GM19463 (cell line): ENCODE results near the gene ATP6V1C2.

ENCODE experiments used
- ATAC-seq: cut with Tn5 transposase; IDR thresholded peaks from one replicate; pipeline ENCODE4 v1.9.1; 2021; ENCODE audit warnings: mild to moderate bottlenecking, moderate library complexity; ENCODE audit not compliant: unreplicated experiment

ATP6V1C2 gene, protein sequence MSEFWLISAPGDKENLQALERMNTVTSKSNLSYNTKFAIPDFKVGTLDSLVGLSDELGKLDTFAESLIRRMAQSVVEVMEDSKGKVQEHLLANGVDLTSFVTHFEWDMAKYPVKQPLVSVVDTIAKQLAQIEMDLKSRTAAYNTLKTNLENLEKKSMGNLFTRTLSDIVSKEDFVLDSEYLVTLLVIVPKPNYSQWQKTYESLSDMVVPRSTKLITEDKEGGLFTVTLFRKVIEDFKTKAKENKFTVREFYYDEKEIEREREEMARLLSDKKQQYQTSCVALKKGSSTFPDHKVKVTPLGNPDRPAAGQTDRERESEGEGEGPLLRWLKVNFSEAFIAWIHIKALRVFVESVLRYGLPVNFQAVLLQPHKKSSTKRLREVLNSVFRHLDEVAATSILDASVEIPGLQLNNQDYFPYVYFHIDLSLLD

DNA sequence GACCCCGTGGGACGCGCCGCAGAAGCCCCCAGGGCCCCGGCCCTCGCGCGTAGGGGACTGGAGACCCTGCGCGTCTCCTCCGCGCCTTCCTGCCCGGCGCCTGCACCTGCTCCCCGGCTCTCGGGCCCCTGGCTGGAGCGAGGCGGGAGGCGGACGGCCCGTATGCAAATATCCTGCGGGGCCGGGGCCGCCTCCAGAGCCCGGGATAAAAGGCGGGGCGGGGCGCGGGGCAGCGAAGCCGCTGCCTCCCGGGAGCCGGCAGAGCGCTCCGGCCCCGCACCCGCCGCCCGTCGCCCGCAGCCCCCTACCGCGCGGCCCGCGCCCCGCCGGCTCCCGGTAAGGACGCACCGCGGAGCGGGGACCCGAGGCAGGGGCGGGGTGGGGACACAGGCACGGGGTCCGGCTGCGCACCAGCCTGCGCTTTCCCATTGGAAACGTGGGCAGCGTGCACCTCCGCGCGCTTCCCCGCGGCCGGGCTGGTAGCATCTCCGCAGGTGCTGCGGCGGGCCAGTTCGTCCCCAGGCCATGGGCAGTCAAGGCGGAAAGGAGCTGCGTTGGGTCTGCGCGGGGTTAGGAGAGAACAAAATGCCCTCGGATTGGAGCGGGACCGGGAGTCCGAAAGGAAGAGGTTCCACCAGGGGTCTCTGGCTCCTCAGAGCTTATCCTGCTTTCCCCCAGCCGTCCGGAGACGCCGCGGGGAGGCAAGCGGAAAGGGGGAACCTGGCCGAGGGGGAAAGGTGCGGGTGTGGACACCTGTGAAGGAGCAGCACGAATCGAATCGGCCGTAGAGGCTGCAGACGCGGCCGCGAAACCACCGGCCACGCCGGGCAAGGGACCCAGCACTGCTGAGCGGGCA, at the start of gene ATP6V1C2:
TSS of gene ATP6V1C2 (plus strand) at position 235 of the 856 bp plus-strand sequence. CDS start 1,220 bp downstream, outside the sequence.
- ATAC-seq, result peak; percentile 89

DNA sequence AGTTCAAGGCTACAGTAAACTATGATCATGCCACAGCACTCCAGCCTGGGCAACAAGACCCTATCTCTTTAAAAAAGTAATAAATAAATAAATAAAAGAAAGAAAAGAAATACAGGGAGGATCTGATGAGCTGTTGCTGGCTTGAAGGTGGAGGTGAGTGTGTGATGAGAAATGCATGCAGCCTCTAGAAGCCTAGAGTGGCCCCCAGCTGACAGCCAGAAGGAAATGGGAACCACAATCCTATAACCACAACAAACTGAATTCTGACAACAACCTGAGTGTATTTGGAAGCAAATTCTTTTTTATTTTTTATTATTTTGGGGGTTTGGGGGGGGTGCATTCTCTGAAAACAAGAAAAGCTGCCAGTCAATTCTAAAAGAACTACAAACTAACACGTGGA, 46.3 kb upstream of the ATP6V1C2 start:
- no peak for ATAC-seq

DNA sequence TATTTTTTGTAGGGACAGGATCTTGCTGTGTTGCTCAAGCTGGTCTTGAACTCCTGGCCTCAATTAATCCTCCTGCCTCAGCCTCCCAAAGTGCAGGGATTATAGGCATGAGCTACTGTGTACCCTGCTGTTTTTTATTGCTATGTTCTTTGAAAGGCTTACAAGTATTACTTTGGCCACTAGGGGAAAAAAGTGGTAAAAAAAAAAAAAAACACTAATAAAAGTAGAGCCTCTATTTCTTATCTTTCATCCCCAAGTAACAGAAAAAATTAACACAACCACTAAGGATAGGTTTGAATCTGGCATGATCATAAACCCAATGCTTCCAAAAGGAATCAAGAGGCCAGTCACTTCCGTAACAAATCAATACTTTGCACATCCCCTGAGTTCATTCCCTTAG, 43.2 kb upstream of the ATP6V1C2 start:
- ATAC-seq, result no peak

DNA sequence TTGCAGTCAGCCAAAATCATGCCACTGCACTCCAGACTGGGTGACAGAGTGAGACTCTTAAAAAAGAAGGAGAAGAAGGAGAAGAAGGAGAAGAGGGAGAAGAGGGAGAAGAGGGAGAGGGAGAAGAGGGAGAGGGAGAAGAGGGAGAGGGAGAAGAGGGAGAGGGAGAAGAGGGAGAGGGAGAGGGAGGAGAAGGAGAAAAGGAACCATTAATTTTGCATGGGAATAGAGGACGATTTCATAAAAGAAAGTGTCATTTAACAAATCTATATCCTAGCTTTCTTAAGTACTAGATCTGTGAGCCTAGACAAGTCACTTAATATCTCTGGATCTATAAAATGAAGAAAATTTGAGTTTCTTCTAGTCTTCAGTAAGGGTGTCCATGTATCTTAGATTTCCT, 41.2 kb upstream of the ATP6V1C2 start:
- no peak for ATAC-seq

DNA sequence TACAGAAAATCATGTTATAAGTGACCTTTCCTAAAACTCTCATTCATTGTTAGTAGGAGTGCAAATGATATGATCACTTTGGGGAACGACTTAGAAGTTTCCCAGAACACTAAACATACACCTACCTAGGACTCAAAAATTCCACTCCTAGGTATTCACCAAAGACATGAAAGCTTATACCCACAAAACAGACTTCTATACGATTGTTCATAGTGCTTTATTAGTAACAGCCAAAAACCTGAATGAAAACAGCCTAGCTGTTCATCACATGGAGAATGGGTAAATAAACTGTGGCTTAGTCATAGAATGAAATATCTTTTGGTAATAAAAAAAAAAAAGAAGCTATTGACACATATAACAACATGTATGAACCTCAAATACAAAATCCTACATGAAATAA, 40.5 kb upstream of the ATP6V1C2 start:
- no peak for ATAC-seq

DNA sequence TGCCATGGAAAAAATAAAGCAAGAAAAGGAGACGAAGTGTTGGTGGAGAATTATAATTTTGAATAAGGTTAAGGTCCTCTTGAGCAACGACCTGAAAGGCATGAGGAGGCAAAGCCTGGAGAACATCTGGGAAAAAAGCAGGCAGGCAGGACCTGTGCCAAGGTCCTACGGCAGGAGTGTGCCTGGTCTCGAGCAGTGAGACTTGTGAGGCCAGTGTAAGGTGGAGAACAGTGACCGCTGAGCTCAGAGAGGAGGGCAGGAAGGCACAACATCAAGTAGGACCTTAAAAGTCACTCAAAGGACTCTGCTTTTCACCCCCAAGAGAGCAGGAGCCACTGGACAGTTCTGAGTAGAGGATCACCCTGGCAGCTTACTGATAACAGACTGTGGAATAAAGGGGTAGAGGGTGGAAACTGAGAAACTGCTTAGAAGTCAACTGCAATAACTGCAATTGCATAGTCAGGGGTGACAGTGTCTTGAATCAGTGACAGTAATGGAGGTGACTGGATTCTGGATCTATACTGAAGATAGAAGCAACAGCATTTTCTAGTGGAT, 35.2 kb upstream of the ATP6V1C2 start:
- ATAC-seq, result no peak

DNA sequence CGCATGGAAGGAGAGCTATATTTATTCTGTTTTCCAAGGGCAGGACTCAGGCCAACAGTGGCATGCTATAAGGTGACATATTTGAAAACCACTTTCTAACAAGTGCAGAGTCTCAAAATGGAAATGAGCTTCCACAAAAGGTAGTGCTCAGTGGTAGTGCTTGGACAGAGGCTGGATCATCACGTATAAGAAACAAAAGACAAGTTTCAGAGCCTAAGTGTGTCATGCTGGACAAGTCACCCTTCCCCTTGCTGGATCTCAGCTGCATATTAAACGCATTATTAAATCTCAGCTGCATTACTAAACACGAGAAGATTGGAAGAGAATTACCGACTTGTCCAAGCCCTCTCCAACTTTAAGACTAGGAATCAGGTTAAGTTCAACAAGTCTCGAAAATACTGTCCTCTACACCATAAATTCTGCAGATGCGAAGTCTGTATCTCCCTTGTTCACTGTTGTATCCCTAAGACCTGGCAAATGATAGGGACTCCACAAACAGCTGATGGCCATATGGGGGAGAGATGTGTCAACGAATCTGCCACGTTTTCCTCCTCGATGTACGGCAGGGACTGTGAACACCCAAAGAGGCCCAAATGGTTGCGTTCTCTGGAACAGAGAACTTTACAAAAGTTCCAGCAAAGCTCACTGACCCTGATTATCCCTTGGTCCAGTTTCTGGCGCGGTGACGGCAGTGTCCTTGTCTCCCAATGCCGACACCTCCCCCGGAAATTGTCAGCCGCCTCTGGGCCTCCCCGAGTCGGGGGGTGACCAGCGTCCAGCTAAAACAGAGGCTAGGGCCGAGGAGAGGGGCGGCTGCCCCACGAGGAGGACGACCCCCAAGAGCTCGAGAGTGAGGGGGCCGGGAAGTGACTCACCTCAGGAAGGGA, 32.3 kb upstream of the ATP6V1C2 start:
- peak; percentile 36 for ATAC-seq

DNA sequence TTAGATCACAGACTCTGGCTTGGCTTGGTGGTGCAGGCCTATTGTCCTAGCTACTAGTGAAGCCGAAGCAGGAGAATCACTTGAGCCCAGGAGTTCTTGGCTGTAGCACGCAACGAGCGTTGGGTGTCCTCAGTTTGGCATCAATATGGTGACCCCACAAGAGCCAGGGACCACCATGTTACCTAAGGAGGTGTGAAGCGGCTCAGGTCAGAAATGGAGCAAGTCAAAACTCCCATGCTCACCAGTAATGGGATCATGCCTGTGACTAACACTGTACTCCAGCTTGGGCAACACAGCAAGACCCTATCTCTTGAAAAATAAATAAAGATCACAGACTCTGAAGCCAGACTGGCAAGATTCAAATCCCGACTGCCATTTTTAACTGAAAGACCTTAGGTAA, 29.9 kb upstream of the ATP6V1C2 start:
- no peak for ATAC-seq

DNA sequence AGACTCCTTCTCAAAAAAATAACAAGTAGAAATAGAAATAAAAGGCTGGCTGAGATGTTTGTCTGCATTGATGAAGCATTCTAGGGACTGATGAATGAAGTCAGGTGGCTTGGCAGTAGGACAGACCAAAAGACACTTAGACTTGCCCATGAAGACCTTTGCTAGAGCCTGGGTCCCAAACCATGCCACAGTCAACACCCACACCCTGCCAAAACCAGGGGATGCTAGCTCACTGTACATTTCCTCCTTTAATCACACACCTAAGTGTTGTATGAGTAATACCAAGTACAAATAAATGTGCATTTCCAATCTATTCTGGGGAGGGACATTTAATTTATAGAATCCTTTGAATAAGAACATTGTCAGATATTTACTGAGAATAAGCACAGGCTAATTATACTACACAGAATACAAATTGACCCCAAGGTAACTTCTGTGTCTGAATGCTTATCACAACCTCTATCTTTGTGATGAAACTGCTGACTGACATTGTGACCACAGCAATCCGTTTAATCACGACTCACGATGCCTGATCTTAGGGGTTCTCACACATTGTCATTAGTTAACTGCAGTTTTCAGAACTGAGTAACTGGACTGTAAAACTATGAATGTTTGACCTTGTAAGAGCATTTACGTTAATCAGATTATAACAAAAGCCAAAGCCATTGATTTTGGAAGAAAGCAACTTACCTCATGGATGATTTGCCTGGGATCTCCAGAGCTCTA, 21.2 kb upstream of the ATP6V1C2 start:
- ATAC-seq, result no peak

DNA sequence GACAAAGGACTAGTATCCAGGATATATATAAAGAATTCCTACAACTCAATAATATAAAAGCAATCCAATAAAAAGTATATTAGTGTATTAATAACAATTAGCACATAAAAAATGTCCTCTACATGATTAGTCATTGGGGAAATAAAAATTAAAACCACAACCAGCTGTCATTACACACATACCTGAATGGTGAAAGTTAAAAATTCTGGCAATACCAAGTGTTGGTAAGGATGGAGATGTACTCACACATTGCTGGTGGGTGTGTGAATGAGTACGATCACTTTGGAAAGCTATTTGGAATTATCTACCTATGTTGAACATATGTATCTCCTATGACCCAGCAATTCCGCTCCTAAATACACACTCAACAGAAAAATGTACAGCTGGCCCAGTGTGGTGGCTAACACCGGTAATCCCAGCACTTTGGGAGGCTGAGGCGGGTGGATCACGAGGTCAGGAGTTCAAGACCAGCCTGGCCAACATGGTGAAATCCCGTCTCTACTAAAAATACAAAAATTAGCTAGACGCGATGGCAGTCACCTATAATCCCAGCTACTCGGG, 17.3 kb upstream of the ATP6V1C2 start:
- ATAC-seq, result no peak

DNA sequence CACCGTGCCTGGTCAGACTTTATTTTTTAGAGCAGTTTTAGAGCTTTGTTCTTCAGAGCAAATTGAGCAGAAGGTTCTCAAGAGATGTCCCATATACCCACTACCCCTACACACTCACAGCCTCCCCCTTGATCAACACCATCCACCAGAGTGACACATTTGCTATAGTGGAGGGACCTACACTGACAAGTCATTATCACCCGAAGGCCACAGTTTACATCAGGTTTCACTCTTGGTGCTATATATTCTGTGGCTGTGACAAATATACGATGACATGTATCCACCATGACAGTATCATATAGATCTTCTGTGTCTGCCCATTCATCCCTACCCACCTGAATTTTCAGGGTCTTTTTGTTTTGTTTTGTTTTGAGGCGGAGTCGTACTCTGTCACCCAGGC, 15.4 kb upstream of the ATP6V1C2 start:
- ATAC-seq, result no peak

DNA sequence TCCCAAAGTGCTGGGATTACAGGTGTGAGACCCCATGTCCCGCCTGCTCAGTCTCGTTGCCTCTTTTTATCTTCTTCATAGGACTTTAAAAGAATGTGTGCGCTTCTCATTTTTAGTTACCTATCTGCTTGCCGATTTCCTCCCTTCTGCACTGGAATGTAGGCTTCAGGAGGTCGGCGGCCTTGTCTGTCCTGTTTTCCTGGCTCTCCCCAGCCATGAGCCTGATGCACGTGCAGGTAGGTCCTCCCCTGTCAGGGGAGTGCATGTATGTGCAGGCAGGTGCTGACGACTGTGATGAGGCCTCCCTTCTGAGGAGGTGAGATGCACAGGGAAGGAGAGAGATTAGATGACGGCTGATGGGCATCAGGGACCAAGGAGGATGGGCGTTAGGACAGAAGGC, 13.6 kb upstream of the ATP6V1C2 start:
- no peak for ATAC-seq

DNA sequence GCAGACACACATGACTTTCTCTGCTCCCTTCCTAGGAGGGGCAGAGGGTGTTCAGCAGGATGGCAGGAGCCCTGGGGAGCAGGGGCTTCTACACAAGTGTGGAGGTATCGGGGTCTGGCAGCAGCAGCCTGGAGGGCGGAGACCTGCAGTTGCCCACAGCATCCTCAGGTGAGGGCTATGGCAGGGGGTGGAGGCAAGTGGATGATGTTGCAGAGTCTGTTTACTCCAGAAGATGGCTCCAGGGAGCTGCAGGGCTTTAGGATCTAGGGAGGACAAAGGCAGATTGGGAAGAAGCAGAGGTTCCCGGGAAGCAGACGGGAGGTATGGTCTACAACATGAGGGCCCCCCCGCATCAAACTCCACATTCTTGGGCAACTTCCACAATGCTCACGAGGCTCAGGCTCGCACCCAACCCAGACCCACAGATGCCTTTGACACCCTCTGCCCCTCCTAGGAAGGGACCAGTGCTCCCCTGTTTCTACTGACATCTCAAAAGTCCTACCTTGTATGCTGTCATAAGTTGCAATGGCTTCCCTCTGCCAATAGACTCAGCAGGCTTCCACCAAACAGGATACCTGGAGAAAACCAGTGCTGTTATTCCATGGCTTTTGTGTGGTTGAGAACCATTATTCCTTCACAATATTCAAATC, 12.0 kb upstream of the ATP6V1C2 start:
- ATAC-seq, result no peak

DNA sequence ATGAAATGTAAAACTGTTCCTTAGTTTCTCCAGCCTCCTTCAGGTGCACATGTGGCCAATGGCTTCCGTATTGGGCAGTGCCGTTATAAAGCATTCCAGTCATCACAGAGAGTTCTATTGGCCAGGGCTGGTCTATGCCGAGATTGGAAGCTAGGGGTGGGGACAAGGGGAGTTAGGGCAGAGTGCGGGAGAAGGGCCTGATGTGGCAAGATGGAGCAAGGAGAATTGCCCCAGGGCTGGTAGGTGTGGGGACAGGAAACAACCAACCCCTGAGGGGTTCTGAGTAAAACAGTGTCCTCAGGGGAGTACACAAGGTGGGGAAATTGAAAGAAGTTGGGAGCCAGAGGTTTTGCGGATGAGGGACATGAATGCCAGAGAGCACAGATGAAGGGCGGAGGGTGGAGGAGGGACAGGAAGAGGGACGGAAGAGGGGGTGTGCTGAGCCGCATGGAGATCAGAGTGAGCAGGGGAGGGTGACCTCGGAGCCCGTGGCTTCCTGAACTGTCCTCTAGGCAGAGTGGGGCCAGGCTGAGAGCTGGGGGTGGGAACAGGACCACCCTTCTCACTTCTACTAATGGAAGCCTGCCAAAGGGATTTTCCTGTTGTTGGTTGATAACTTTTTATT, 9.1 kb upstream of the ATP6V1C2 start:
- no peak for ATAC-seq

DNA sequence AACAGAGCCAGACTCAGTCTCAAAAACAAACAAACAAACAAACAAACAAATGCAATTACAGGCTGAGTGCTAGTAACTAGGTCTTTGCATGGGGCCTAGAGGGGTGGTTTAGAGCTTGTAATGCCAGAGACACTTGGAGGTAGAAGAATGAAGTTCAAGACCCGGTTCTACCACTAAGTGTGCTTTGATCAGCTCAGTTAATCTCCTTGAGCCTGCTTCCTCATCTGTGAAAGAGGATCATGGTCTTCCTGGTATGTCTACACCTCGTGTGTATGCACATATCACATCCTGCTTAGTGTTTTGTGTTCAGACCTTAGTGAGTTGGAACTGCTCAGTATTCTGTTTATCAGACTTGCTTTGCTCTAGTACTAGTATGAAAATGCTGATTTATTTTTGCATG, 4.8 kb upstream of the ATP6V1C2 start:
- no peak for ATAC-seq

DNA sequence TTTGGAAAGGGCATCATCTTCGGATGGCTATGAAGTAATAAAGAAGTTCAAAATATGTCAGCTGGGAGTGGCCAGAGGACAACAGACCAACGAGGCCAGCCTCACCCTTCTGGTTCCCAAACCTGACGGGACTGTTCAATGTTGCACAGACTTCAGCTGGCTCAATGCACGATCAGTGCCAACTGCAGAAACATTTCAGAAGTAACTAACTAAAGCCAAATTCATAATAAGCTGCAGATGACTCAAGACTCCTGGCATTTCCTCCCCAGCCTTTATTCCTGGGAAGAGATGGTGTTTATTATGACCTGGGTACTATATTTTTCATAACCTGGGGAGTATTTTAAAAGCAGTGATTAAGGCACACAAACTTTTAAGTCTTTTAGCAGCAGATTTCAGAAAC, 3.8 kb upstream of the ATP6V1C2 start:
- no peak for ATAC-seq

DNA sequence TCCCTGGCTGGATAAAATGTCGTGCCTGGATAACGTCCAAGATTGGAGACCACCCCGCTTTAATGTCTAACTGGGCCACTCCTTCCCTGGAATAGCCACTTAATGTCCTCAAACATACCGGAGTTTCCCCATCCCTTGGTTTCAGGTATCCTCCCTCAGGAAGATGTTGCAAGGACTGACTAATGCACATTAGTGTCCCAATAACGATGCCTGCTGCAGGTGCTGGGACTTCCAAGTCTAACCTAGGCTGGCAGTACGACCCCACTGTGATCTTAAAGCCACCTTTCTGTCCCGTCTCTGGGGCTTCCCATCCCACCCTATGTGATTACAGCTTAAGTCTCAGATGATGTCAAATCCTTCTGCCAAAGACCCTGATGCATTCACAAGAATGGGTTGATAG, 1.1 kb upstream of the ATP6V1C2 start:
- ATAC-seq, result no peak

DNA sequence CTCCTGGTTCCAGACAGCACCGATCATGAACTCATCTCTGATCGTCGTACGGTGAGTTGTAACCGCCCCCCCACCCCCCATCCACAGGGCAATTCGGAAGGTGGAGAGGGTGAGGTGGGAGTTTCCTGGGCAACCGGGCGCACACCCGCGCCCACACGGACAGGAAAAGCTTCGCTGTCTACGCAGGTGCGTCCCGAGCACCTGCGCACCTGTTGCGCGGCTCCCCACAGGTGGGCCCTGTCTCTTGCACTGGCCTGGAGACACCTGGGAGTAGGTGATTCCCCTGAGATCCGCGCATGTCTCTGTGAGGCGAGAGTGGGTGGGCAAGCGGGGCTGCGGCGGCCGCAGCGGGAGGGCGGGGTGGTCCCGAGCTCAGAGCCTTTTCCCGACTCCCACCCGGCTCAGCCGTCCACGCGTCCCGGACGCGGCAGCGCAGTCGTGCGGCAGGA, 459 bp upstream of the ATP6V1C2 start:
- peak; percentile 15 for ATAC-seq
